Activated CD8-positive, alpha-beta memory T cell treated with anti-CD3 and anti-CD28 coated beads, Interleukin-2, amount 50 U/mL, for 4 hours (primary cell): ENCODE measurements around the gene PRF1.

Source experiments
- DNase-seq: peaks from one replicate; pipeline ENCODE4 v3.0.0-alpha.2; 2020

The PRF1 gene

DNA sequence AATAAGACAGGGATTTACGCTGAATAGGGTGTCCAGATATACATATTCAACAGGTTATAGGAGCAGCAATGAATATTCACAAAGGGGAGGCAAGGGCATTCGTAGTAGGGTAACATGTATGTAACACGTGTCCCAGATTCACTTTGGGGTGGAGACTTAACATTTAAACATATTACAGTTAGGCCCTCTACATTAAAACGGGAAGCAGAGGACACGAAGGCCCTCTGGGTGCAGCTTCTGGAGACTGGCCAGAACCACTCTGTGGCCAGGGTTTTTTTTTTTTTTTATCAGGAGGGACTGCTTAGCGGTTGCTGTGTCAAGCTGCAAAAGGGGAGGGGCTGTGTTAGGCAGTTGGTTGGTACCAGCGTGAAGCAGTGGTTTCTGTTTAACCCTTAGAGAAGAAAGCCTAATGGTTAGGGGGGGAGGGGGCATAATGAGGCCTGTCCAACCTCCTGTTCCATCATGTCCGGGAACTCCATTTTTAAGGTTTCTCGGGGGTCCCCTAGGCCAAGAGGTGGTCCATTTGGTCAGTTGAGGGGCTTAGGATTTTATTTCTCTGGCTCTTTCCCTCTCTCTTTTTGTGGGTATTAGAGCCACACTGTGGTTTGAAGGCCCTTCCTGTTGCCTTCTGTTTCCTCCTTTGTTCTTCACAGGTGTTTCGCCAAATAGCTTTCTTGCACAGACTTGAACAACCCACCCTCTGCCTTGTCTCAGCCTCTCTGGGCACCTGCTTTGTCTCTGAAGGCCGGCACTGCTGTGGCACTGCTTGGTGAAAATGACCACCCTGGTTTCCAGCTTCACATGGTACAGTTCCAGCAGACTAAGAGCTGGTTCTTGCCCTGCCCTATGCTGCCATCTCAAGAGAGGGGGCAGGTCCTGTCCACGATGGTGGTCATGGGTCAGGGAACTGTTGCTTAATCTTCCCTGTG lies 26.4 kb downstream of the PRF1 start:
- no peak for DNase-seq

DNA sequence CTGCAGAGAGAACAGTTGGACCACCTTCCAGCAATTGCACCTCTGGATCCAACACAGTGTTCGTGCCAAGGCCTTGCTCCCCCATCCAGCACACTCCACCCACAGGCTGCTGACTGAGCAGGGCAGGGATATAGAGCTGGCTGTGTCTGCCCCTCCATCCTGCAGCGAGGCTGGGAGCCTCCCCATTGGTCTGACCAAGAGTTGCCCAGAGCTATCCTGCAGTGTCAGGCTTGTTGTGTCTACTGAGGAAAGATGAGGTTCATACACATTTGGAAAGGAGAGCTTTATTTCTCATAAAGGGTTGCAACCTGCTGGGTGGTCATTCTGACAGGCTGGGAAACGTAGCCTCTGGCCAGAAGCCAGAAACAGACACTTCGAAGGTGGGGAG lies 27.1 kb downstream of the PRF1 start:
- no peak for DNase-seq

DNA sequence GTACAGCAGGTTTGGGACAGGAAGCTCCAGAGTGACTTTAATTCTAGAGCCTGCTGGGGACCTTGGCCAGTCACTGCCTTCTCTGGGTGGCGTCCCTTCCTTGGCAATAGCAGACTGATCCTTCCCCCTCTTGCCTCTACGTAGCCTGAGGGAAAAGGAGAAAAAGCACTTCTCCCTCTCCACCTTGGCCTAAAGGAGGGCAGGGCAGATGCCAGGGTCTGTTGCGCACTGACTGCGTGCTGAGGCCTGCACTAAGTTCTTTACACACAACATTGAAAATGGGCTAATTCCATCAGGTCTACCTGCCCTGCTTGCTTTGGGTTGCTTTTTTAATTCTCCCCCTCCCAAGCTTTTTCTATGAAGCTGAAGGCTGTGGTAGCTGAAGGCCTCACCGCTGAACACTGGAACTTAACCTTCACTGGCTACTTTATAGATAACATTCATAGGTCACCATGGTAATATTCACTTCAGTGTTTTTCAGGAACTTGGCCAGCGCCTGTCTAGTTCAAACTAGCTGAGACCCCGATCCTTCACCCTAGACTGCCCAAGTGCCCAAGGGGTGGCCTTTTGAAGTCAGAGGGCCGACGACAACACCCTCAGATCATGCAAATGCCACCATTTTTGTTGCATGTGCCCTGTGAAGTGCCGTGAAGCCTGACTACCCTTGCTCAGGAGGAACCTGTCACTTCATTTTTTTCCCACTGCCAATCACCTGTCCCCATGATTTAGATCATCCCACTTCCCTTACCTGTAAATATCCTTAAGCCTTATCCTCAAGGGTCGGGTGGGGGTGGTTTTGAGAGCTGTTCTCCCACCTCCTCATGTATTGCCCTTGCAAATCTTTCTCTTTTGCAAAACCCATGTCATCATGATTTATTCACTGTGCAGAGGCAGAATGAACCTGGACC lies 28.7 kb downstream of the PRF1 start:
- no peak for DNase-seq

DNA sequence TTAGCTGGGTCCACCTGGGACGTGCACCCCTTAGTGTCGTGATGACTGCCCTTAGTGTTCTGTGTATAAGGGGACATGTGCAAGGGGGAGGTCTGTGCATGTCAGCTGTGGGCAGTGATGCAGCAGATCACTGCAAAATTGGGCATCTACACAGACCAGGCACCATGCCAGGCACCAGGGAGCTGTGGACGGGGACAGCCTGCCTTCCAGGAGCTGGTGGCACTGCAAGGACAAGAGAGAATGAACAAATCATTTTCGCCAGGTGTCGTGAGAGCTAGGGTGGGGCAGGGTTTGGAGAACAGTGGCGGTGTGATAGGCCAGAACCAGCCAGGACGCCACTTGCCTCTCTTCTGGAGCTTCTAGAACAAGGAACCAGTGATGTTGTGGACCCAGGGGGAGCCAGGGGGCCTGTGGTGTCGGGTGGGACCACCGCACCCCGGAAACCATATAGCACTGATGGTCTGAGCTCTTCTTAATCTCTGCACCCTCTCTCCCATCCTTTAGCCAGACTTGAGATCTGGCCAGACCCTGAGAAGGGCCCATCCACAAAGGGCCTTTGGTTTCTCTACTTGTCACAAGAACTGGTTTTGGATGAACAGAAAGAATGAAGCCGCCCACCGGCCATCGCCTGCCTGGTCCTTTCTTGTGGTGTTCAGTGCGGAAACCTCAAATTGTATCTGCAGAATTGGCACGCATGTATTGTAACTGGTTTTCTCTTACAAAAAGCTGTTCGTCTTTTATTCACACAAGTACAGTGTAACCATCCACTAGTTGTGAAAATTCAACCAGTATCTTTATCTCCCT lies 30.7 kb downstream of the PRF1 start:
- no peak for DNase-seq

DNA sequence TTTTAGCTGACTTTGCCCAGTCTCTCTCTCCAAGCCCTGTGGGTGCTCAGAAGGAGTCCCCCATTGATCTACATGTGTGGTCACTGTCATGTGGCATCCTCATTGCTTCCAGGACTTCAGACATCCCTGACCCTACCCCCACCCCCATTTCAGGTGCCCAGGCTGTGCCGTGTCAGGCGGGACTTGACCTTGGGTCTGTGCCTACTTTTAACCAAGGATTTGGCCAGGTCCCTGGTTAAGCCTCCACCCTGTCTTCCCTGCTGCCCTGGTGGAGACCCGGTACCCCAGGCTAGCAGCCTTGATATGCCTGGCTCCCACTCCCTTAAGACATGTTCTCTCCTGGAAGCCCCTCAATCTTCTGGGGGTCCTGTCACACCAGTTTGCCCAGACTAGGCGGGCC lies 31.3 kb downstream of the PRF1 start:
- DNase-seq, result no peak

DNA sequence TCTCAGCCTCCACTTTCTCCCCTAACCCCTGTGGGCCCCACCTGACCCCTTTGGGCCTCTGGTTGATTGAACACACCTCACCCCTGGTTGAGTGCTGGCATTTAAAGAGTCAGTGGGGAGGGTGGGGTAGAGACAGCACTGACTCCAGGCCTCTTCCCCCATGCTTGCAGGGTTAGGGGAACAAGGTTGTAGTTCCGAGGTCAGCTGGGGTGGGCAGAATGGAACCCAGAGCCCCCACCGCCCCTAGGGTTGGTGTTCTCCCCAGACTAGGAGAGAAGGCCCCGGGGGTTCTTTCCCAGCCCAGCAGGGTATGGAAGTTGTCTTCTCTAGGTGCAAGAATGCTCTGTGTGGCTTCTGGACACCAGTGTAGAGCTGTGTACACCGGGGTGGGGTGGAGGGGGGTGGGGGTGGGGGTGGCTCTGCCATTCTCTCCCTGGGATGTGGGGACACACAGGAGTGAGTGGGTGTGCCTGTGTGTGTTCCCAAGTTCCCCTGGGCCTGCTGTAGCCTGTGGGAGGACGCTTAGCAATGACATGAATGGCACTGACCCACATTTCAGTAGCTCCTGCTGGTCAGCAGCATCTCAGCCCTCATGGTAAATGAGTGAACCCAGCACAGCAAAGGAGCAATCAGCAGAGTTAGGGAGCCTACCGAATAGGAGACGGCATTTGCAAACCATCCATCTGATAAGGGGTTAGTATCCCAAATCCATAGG lies 33.6 kb downstream of the PRF1 start:
- DNase-seq, result no peak

DNA sequence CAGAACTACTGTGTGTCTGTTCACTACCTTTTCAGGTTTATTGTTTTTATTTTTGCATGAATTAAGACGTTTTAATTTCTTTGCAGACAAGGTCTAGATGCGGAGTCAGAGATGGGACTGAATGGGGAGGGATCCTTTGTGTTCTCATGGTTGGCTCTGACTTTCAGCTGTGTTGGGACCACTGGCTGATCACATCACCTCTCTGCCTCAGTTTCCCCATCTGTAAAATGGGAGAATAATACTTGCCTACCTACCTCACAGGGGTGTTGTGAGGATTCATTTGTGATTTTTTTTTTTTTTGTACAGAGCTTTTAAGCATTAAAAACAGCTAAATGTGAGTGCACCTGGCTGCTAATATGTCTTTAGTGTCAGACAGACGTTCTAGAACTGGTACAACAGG lies 34.4 kb downstream of the PRF1 start:
- DNase-seq, result no peak

DNA sequence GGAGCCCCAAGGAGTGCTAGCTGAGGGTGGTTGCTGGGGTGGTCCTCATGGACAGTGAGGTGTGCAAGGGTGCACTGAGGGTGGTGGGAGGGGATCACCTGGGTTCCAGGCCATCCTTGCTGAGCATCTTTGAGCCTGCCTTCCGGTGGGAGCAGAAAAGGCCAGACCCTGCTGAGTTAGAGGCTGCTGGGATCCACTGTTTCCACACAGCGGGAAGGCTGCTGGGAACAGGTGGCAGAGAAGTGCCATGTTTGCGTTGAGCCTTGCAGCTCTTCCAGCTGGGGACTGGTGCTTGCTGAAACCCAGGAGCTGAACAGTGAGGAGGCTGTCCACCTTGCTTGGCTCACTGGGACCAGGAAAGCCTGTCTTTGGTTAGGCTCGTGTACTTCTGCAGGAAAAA lies 34.9 kb downstream of the PRF1 start:
- no peak for DNase-seq

DNA sequence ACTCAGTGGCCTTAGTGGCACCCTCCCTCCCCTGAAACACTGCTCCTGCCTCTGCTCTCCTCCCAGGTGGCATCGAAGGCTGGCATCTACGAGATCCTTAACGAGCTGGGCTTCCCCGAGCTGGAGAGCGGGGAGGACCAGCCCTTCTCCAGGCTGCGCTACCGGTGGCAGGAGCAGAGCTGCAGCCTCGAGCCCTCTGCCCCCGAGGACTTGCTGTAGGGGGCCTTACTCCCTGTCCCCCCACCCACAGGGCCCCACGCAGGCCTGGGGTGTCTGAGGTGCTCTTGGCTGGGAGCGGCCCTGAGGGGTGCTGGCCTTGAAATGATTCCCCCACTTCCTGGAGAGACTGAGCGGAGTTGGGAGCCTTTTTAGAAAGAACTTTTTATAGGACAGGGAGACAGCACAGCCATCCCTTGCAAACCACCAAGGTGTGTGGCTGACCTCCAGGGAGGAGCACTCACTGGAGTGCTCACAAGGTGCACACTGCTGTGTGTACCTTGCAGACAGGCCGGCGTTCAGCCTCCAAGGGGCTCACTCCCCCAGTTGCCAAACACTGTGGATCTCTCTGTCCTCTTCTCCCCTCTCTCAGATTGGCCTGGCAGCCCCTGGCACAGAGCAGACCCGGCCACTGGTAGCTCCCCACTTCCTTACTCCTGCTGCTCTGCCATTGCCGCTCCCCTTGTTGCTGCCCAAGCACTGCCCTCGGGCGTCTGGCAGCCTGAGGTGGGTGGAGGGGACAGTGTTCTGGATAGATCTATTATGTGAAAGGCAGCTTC lies 35.8 kb downstream of the PRF1 start:
- no peak for DNase-seq

DNA sequence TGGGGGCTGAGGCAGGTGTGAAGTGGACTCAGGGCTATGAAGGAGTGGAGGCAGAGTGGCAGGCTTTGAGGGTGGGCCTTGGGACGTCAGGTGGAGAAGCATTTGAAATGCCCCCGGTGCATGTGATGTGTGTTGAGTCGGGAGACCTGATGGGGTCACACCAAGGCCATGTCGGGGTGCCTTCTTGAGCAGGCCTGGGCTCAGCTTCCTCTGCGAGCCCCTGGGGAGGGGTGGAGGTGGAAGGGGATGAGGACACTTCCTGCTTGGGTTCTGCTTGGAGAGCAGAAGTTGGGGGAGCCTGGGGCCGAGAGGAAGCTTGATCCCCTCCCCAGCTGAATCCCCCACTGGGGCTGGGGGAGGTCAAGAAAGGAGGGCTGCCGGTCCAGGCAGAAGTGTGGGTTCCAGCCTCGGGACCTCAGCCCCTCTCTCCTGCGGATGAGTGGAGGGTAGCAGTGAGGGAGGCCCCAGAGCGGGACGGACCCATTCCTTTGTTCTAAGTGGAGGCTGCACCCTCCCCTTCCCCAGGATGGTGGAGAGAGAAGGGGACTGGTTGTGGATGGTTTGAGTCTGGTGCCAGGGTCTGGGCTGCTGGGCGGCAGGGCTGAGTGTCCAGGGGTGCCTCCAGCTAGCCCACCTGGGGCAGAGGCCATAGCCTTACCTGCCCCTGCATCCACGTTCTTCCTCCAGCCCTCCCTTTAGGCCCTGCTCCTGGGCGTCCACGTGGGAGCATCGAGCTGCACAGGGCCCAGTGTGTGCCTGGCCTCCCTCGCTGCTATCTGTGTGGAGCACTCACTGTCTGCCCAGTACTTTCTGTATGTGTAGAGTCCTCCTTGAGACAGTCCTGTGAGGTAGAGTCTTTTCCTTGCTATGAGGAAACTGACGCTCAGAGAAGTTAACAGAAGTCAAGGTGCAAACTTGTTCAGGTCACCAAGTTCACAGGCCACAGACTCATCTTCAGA lies 36.7 kb downstream of the PRF1 start:
- DNase-seq, result no peak

DNA sequence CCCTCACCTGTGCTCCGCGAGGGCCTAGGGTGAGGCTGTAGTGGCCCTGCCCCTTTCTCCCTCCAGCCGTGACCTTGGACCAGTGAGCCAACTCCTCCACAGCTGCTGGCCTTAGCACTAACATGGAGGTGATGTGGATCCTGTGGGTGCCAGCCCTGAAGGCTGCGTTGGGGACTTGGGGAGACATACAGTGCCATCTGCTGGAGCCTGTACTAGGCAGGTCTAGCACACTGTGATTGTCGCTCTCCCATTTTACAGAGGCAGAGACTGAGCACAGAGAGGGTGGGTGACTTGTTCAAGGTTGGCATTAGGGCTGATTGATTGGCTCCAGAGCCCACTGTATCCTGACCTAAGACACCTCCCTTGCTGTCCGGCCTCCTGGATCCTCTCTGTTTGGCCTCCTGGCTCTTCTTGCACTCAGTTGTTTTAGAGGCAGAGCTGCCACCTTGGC lies 37.6 kb downstream of the PRF1 start:
- DNase-seq, result no peak

DNA sequence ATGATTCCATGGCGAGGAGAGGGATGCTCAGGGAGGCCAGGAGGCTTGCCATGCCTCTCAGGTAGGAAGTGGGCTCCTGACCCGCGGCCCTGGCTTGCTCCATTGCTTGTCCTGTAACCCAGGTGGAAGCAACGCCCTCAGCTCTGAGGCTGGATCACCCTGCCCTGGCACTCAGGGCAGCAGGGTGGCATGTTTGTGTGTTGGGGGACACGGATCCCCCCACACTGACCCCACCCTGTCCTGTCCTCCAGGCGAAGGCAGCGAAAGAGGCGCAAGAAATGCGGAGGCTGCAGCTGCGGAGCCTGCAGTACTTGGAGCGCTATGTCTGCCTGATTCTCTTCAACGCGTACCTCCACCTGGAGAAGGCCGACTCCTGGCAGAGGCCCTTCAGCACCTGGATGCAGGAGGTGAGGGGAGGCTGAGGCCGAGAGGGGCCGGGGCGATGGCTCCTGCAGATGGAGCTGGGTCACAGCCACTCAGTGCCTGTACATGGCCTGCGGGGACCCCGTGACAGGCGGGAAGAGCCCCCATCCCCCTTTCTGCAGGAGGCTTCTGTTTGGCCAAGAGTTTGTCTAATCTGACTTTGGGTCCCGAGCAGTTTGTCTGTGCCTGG lies 38.3 kb downstream of the PRF1 start:
- no peak for DNase-seq

DNA sequence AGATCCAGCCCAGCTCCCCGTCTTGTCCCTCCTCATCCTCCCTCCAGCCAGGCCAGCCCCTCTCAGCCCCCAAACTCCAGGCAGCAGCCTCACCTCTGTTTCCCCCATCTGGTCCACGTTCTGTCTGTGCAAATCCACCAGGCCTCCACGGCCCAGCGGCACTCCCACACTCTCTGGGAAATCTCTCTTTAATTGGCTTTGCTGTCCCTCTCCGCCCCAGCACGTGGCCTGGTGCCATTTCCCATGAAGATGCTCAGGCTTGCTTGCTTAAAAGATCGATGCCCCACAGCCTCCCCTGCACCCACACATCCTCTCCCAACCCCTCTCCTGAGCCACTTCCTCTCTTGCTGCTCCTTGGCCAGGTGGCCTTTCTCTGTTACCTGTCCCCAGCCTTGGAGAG lies 39.3 kb downstream of the PRF1 start:
- DNase-seq, result no peak

DNA sequence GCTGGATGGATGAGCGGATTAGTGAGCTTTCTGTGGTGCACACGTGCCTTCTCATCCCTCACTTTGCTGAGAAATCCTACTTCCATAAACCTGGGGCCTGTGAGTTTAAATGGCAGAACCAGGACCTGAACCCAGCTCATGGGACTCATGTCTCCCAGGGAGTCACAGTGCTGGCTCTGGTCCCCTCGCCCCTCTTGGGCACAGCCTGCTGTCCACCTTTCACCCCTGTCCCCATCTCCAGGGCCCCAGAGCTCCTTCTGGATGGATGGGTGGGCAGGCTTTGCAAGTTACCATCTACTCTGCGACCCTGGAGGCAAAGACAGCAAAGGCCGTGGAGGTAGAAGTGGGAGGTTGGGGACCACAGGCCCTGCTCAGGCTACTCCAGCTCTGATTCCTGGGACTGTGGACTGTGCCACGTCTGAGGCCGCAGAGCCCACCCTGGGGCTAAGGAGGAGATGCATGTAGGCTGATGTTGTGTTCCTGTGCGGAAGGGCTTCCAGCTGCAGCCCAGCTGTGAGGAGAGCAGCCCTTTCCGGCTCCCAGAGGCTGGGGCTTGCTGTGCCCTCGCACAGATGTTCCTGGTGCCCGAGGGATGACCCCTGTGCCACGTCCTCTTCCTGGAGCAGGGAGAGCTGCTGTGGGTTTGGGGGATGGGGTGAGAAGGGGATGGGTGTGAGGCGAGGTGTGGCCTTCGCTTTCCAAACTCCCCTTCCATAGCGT lies 40.3 kb downstream of the PRF1 start:
- no peak for DNase-seq

DNA sequence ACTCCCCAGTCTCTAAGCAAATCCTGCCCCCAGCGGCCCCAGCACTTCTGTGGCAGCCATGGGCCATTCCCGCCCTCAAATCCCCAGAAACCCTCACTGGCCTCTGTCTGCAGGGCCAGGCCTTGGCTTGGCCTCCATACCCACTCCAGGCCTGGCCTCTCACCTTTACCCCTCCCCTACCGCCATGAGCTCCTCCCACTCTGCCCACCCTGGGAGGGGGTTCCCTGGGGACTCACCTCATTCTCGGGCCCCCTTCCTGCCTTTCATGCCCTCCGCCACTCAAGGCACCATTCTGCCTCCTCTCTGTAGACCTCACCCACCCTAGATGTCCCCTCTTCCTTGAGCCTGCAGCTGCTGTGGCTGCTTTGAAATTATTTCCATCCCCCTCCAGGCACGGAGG lies 41.0 kb downstream of the PRF1 start:
- DNase-seq, result no peak

DNA sequence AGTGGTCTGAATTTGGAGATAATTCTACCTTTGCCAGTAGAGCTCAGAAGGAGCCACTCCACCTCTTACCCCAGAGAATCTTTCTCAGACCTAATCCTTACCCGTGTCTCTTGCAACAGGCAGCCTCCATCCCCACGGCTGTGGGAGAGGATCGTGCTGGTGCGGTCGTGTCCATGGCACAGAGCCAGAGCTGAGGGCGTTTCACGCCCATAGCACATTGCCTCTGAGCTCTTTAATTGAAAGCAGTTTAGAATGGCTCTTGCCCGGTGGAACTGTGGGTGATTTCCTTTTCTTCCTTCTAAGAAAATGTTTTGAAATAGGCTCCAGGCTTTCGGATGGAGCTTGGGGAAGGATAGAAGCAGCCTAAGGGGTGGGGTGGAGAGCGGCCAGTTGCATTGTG lies 41.5 kb downstream of the PRF1 start:
- DNase-seq, result no peak

DNA sequence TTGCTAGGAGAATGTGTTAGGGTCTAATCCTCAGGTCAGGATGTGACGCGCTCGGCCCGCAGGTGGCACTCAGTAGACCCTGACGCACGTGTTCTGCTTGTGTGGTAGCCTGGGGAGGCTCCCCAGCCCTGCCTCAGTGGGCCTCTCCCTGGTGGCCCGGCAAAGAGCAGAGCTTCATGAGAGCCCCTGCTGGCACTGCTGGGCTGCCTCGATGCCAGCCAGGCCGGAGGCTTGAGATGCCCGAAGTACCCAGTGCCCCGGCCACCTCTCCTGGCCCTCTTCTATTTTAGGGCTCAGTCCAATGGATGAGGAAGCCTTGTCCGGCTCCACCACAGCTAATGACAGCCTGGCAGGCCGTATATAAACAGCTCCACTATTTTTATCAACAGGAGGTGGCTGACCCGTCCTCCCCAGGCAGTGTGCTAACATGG lies 42.0 kb downstream of the PRF1 start:
- DNase-seq, result no peak

DNA sequence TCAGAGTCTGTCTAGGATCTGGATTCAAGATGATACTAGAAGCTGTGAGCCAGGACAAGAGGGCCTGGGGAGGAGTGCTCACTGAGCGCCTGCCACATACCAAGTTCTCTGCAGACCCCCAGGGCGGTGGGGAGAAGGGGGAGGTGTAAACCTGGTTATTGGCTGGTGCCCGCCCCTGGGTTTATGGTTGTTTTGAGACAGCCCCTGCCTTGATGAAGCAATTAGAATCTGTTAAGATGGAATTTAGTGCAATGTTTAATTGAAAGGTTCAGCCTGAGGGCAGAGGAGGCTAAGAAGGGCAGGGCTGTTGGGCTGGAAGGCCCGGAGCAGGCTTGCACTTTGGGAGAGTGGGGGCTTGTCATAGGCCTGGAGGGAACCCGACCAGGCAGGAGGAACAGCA lies 42.7 kb downstream of the PRF1 start:
- no peak for DNase-seq
